B cell (primary cell): ENCODE measurements around the gene ZNF483. TPM values are rescaled to one million over a fixed set of nuclear protein-coding genes. Genes with fewer than 3 reads are reported as not detected.

ENCODE experiments used
- ATAC-seq: fragments of 200-7000 bp; cut with Tn5 transposase; one replicate; pipeline ENCODE4 v1.10.0; 2021; ENCODE audit warnings: low read depth, mild to moderate bottlenecking, moderate number of reproducible peaks, moderate library complexity
- CTCF ChIA-PET: fragments of 350-600 bp; sonication (Branson Sonifier 250); formaldehyde crosslinking; loops from one replicate; lab custom pipeline; 2021; ENCODE audit warnings: antibody characterized with exemption, inconsistent platforms; lab: Charles Lee
- POLR2A ChIA-PET: fragments of 350-600 bp; sonication (Branson Sonifier 250); formaldehyde crosslinking; loops from one replicate; lab custom pipeline; 2021; ENCODE audit warnings: antibody characterized with exemption; lab: Charles Lee
- DNase-seq: peaks from one replicate; pipeline ENCODE4 v3.0.0; 2013
- H2AFZ ChIP-seq: 2 replicates; pipeline ENCODE4 v1.6.1; 2012; ENCODE audit warnings: mild to moderate bottlenecking, low read depth, low read length; ENCODE audit not compliant: insufficient read depth, poor library complexity, severe bottlenecking
- H3K27ac ChIP-seq, 2 donors: 1 replicate in 1 of 2; 2 replicates in 1 of 2; pipeline ENCODE4 v1.5.1; 2012 to 2013; ENCODE audit warnings: low read length in 2 of 2, mild to moderate bottlenecking in 2 of 2, moderate library complexity in 1 of 2
- H3K27me3 ChIP-seq, 4 experiments: fragments of 200-600 bp in 1 of 4; sonication (generic) in 1 of 4; replicated peaks in 1 of 4; 1 replicate in 2 of 4; 2 replicates in 2 of 4; pipeline versions ENCODE4 v1.6.1 to v1.7.0; 2013 to 2016; ENCODE audit warnings: low read length in 3 of 4, mild to moderate bottlenecking in 2 of 4, mixed read lengths in 1 of 4, moderate library complexity in 1 of 4; ENCODE audit not compliant: insufficient read depth in 4 of 4, control insufficient read depth in 3 of 4; ENCODE audit errors: control extremely low read depth in 1 of 4
- H3K36me3 ChIP-seq, 2 experiments: replicated peaks in 1 of 2; 1 replicate in 1 of 2; 2 replicates in 1 of 2; pipeline versions ENCODE4 v1.6.1 to v1.7.1; 2013; ENCODE audit warnings: low read length in 1 of 2; ENCODE audit not compliant: insufficient read depth in 2 of 2, control insufficient read depth in 1 of 2; ENCODE audit errors: control extremely low read depth in 1 of 2, extremely low read depth in 1 of 2
- H3K4me1 ChIP-seq, 2 donors: fragments of 200-600 bp in 1 of 2; sonication (generic) in 1 of 2; 1 replicate in 1 of 2; 2 replicates in 1 of 2; pipeline versions ENCODE4 v1.5.1 to v1.6.1; 2013 to 2017; ENCODE audit warnings: low read length in 2 of 2; ENCODE audit not compliant: control insufficient read depth in 2 of 2, insufficient read depth in 2 of 2
- H3K4me2 ChIP-seq: replicated peaks from 2 replicates; pipeline ENCODE3; 2012; ENCODE audit warnings: mild to moderate bottlenecking, low read depth, low read length; ENCODE audit not compliant: poor library complexity, severe bottlenecking
- H3K4me3 ChIP-seq, 5 experiments: fragments of 200-600 bp in 1 of 5; sonication (generic) in 1 of 5; 1 replicate in 3 of 5; 2 replicates in 2 of 5; pipeline versions ENCODE4 v1.5.1 to v1.7.0; 2011 to 2016; ENCODE audit warnings: low read length in 4 of 5, mild to moderate bottlenecking in 4 of 5, low read depth in 2 of 5, control low read depth in 1 of 5, moderate library complexity in 1 of 5; ENCODE audit not compliant: insufficient read depth in 1 of 5; ENCODE audit errors: control extremely low read depth in 1 of 5, extremely low read depth in 1 of 5
- H3K79me2 ChIP-seq: fragments of 200-600 bp; sonication (generic); one replicate; pipeline ENCODE4 v1.6.0; 2016; ENCODE audit warnings: low read length; ENCODE audit not compliant: control insufficient read depth, insufficient read depth
- H3K9ac ChIP-seq: fragments of 200-600 bp; sonication (generic); 2 replicates; pipeline ENCODE4 v1.6.1; 2017; ENCODE audit warnings: mild to moderate bottlenecking, low read length, moderate library complexity
- H3K9me3 ChIP-seq, 3 donors: one replicate each; pipeline versions ENCODE4 v1.6.1 to v1.7.1; 2013; ENCODE audit warnings: low read length in 2 of 3; ENCODE audit not compliant: control insufficient read depth in 2 of 3, insufficient read depth in 1 of 3; ENCODE audit errors: control extremely low read depth in 1 of 3
- H4K20me1 ChIP-seq: 2 replicates; pipeline ENCODE4 v1.6.0; 2012; ENCODE audit warnings: mild to moderate bottlenecking, low read length; ENCODE audit not compliant: insufficient read depth, control insufficient read depth, poor library complexity, severe bottlenecking
- H3K27ac Mint-ChIP-seq: one replicate; pipeline ENCODE4 v1.8.0; 2021; ENCODE audit warnings: mixed read lengths
- H3K27me3 Mint-ChIP-seq: one replicate; pipeline ENCODE4 v1.8.0; 2021; ENCODE audit warnings: mixed read lengths
- H3K4me1 Mint-ChIP-seq: one replicate; pipeline ENCODE4 v1.8.0; 2021; ENCODE audit warnings: mixed read lengths
- H3K4me3 Mint-ChIP-seq: one replicate; pipeline ENCODE4 v1.8.0; 2021; ENCODE audit warnings: mixed read lengths
- H3K9me3 Mint-ChIP-seq: one replicate; pipeline ENCODE4 v1.8.0; 2022; ENCODE audit warnings: mixed read lengths; ENCODE audit not compliant: insufficient read depth
- CTCF ChIP-seq: fragments of 200-600 bp; IDR thresholded peaks from one replicate; pipeline ENCODE4 v1.8.0; 2022; ENCODE audit warnings: antibody characterized with exemption, mild to moderate bottlenecking
- EZH2 ChIP-seq: IDR thresholded peaks from 2 replicates; pipeline ENCODE4 v1.6.1; 2012; ENCODE audit warnings: borderline replicate concordance, low read depth, mild to moderate bottlenecking, moderate library complexity, low read length; ENCODE audit not compliant: insufficient read depth, poor library complexity, severe bottlenecking
- WGBS: methylation state at CpG from one replicate; pipeline ENCODE4 v1.1.5; 2013; ENCODE audit warnings: missing lambda C conversion rate; ENCODE audit not compliant: insufficient coverage; 5-methylcytosine and 5-hydroxymethylcytosine counted together
- intact Hi-C: fragments of 100-400 bp; cut with micrococcal nuclease; formaldehyde crosslinking; loops from one replicate; pipeline ENCODE4 v1.10.0; 2022
- polyA plus RNA-seq: library from polyadenylated mRNA; depleted of rRNA; stranded (reverse); fragments of >200 nt; gene quantifications from 2 replicates; pipeline ENCODE4 v1.2.3, GENCODE V29; 2012
- total RNA-seq, 2 donors: library from RNA; stranded (reverse); fragments of 120-200 nt in 1 of 2; gene quantifications; 1 replicate in 1 of 2; 2 replicates in 1 of 2; pipeline versions ENCODE4 v1.2.3 to v1.2.4, GENCODE V29; 2013 to 2022

The ZNF483 gene
- total and polyA plus RNA-seq, 2 donors (not counting 1 experiment from before 2014, with no cell fraction given) = 0.43 to 3.0 TPM

- Histone ChIP-seq H3K79me2 (no peaks in the 10 kb centered on the region), H3K9me3 (peaks cover 0 to 13% (median 0%) of the 10 kb centered on the region in 3 donors), H2AFZ (peak within 1 kb of the TSS; percentile 76), H3K9ac (peak within 1 kb of the TSS; percentile 70), H3K4me1 (peaks cover 22 to 23% of the 10 kb centered on the region in 2 donors), H3K36me3 (no peaks in the 10 kb centered on the region), H3K27me3 (peaks cover 0 to 39% (median 20%) of the 10 kb centered on the region in 4 experiments), H3K4me3 (peak within 1 kb of the TSS; percentile 39 to 76 (median 59)), H3K4me2 (peak within 1 kb of the TSS; percentile 98), H4K20me1 (no peaks in the 10 kb centered on the region), H3K27ac (no peak within 1 kb of the TSS)
- ChIA-PET POLR2A (interaction anchor here (0.6 kb wide), 2 partner anchors 9 to 23 kb away, joined by 3 to 4 read pairs; no protein-coding TSS in a partner anchor), CTCF (interaction anchor here (1.0 to 1.4 kb wide), 5 partner anchors 10 to 762 kb away, joined by 3 to 8 read pairs (median 4); no protein-coding TSS in a partner anchor)
- intact Hi-C loops = loop anchor here (1.0 to 10.0 kb wide), 2 partner anchors 32 to 55 kb away; partner anchors contain the start of gene DNAJC25
- Mint-ChIP-seq H3K4me3 (peak within 1 kb of the TSS; percentile 87), H3K27ac (no peak within 1 kb of the TSS), H3K9me3 (no peaks in the 10 kb centered on the region), H3K27me3 (peaks cover 43% of the 10 kb centered on the region), H3K4me1 (peaks cover 25% of the 10 kb centered on the region)
- ATAC-seq (no peak), DNase-seq (peak; percentile 39)
- 3% methylated on average over 52 of the region's 64 CpGs for WGBS
- TF ChIP-seq CTCF (no peak), EZH2 (no peak)
These were observed 74.3 kb downstream of the ZNF483 start, which contains the start of gene PTGR1 for GRCh38 chr9:111599092-111599954. PTGR1 (minus strand) TSS chr9:111599647; CDS start chr9:111597422, 2,225 bp downstream.
